Hepatic stellate cell (primary cell): ENCODE data around the gene CDC34.

ENCODE experiments used
- DNase-seq: peaks from one replicate; pipeline ENCODE4 v3.0.0; 2011; ENCODE audit warnings: low spot score

The CDC34 gene

DNA sequence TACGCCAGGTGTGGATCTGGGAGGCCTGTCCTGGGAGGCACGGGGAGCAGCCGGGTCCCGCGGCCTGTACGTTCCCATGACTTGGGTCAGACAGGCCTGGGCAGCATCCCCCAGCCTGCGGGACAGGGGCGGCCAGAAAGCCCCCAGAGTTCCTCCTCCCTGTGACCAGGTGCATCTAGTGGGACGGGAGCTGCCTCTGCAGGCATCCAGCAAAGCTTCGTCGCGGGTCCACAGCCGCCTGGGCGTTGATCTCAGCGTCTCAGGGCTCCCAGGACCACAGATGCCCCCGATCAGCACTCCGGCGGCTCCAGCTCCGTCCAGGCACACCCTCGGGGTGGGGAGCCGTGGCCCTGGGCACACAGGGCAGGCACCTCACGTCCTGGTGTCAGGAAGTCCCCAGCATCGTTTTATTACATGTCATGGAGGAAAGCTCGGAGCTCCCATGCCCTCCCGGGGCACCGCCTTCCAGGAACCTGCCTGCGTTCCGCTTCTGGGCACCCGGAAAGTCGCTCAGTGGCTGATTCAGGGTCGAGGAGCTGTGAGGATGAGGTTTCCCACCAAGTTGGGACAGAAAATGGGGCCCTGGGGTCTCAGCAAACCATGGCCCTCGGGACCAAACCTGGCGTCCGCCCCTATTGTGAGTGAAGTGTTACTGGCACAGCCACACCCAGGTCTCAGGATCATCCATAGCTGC lies 10.8 kb downstream of the CDC34 start:
- no peak for DNase-seq

DNA sequence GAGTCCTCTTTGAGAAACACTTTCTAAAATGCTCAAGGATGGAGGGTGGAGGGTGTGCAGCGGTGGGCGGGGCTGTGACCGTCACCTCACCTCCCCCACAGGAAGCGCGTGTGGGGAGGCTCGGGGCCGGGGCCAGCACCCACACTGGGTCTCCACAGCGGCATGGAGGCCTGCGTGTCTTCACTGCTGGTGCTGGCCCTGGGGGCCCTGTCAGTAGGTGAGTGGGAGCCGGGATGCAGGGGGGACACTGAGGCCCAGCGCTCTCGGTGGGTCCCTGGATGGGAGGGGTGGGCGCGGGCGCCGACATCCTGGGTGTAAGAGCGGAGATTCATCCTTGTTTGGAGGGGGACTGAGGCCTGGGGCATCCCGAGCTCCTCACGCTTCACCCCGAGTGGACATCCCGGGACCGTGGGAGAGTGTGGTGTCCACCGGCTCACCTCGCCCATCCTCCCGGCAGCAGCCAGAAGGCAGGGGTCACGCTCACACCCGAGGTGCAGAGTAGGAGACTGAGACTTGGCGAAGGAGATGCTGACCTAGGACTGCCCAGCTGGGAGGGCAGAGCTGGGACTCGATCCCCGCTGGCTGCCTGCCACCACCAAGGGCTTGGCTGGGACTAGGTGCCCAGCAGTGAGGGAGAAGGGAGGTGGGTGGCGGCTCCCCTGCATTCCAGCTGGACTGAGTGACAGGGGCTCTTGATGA lies 12.5 kb downstream of the CDC34 start, which contains the start of gene GZMM:
GZMM (plus strand) TSS at position 144 of the 699 bp plus-strand sequence; CDS start at position 163, 19 bp downstream.
- no peak for DNase-seq

DNA sequence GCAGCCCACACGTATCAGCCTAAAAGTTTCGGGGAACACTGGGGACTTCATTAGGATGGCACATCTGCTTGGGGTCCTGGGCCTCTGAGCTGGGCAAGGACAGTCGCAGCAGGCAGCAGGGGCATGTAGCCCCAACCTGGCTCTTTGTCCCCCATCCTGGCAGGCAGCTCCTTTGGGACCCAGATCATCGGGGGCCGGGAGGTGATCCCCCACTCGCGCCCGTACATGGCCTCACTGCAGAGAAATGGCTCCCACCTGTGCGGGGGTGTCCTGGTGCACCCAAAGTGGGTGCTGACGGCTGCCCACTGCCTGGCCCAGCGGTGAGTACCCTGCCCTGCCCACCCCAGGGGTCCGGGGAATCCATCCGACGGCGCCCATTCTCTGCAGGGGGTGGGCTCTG lies 15.6 kb downstream of the CDC34 start:
- no peak for DNase-seq

DNA sequence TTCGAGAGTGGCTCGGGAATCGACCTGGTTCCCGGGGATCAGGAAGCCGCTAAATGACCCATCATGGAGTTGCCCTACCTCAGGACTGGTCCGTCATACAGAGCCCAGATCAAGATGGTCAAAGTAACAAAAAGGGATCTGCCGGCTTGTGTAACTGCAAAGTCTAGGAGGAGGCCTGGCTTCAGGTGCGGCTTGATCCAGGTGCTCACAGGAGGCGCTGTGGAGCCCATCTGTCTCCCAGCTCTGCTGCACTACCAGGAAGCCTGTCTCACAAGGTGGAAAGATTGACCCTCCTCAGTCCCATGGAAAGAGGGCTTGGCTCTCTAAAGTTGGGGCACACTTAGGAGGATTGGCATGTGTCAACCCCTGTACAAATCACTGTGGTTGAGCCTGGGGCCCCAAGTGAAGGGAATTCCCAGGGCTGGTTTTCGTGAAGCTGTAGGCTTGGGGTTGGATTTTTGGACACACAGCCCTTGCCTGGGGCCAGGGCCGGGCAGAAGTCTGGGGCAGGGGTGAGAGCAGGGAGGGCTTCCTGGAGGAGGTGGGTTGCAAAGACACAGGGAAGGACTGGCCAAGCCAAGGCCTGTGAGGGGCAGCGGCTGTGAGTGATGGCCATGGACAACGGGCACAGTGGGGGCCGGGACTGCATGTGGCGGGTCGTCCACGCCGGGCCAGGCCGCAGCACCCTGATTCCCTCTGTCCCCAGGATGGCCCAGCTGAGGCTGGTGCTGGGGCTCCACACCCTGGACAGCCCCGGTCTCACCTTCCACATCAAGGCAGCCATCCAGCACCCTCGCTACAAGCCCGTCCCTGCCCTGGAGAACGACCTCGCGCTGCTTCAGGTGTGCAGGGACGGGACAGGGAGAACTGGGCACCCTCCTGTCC lies 16.5 kb downstream of the CDC34 start:
- no peak for DNase-seq

DNA sequence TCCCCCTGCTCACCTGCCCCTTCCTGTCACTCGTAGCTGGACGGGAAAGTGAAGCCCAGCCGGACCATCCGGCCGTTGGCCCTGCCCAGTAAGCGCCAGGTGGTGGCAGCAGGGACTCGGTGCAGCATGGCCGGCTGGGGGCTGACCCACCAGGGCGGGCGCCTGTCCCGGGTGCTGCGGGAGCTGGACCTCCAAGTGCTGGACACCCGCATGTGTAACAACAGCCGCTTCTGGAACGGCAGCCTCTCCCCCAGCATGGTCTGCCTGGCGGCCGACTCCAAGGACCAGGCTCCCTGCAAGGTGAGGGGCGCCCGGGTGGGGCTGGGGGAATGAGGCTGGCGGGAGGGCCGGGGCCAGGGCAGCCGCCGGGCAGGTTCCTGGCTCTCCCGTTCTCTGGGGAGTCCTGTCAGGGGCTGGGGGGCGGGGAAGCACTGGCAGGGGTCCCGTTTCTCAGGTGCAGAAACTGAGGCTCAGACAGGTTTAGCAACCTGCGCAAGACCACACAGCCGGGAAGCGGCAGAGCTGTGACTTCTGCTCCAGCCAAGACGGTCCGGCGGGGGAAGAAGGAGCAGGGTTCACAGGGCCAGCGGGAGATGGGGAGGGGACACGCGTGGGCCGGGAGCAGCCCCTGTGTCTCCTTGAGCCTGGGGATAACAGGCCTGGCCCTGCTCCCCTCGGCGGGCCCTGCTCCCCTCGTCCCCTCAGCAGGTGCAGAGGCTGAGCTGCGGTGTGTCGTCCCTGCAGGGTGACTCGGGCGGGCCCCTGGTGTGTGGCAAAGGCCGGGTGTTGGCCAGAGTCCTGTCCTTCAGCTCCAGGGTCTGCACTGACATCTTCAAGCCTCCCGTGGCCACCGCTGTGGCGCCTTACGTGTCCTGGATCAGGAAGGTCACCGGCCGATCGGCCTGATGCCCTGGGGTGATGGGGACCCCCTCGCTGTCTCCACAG lies 17.6 kb downstream of the CDC34 start:
- DNase-seq = no peak

DNA sequence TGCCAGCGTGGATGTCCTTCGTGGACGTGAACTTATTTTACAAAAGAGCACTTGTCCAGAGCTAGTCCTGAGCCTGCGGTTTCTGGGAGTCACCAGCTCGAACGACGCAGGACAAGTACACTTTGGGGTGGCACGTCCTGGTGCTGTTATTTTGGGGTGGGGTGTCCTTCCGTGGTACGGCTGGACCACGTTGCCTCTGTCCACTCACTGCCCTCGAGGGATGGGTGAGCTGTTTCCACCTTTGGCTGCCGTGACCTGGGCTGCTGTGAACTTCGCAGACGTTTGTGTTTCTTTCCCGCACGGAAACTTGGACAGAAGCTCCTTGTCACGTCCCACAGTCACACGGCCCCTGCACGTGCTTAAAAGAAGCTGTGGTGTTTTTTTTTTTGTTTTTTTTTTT lies 23.3 kb downstream of the CDC34 start:
- DNase-seq = no peak

DNA sequence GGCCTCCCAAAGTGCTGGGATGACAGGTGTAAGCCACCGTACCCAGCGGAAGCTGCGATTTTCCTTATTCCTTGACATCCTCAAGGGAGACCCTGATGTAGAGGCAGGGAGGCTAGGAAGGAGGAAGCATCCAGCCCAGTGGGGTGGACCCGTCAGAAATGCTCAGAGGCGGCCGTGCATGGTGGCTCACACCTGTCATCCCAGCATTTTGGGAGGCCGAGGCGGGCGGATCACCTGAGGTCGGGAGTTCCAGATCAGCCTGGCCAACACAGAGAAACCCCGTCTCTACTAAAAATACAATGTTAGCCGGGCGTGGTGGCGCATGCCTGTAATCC lies 23.9 kb downstream of the CDC34 start:
- DNase-seq = no peak

DNA sequence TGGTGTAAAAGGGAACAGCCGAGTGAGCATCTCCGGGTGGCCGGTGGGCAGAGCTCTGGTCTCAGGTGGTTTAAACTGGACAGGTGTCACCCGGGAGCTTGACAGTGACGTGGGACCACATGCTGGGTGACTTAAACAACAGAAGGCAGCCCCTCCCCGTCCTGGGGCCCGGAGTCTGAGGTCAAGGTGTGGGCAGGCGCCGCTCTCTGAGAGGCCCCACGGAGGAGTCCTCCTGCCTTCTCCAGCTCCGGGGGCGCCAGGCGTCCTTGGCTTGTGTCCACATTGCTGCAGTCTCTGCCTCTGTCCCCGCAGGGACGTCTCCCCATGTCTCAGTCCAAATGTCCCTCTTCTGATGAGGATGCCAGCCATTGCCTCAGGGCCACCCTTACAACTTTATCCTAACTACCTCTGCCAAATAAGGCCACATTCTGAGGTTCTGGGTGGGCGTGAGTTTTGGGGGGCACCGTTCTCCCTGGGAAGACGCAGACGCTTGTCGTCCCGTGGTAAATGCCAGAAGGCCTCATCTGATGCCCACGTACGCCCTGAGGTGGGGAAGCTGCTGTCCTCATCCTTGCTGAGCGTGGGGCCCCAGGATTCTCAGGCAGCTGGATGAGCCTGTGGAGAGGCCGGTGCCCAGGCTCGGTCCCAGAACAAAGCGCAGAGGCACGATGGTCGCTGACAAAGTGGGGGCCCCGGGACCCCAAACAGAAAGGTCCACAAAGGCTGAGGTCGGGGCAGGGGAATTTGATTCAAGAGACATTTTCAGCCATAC lies 25.2 kb downstream of the CDC34 start:
- no peak for DNase-seq

DNA sequence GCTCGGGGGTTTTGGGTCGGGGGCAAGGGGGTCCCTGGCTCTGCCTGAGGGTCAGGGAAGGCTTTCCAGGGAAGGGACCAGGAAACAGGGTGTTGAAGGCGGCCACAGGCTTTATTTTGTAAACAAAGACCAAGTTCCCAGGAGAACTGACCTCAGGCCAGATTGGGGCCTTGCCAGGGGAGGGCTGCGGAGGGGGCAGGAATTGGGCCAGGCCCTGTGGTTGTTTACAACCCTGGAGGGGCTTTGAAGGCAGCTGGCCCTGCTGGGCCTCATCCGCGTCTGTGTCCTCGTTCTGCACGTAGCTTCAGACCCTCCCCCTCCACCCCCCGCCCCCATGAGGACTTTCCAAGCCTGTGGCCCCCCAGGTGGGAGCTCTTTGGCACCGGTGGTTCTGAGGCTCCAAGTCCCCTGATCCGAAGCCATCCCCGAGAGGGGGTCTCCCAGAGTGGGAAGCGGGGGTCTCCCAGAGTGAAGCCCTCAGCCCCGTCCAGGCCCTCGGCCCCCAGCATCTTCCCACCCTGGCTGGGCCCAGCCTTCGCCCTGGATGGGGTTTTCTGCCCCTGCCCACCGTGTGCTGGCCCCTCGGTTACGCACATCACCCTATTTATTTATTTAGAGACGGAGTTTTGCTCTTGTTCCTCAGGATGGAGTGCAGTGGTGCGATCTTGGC lies 27.3 kb downstream of the CDC34 start:
- no peak for DNase-seq

DNA sequence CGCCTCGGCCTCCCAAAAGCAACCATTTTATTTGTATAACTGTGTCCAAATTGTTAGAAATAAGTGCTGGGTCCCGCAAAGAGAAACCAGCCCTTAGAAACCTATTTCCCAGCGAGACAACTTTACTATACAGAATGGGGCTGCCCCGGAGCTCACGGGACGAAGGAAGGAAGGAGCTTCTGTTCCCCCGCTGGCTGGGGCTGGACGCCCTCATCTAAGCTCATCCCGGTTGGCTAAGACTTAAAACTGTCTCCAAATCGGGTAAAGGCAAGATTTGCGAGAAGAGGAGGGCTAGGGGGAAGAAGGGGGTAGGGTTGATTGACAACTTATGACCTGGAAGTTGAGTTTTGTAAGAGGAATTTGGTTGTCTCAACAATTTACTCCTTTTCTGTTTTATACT lies 28.6 kb downstream of the CDC34 start:
- no peak for DNase-seq

DNA sequence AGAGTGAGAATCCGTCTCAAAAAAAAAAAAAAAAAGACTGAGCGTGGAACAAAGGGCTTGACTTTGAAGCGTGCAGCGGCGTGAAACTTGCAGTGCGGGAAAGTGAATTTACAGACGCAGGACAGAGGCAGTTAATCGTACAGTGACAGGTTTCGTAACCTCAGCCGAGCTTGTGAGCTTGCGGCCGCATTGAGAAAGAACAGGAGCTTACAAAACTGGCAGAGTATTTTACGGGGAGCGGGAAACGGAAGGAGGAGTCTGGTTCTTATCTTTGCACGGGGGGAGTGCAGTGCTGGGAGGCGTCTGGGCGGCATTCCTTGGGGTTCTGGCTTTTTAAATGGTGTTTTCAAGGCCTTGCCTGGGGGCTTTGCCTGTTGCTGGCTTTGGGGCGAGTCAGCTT lies 34.8 kb downstream of the CDC34 start:
- DNase-seq = peak; percentile 77

DNA sequence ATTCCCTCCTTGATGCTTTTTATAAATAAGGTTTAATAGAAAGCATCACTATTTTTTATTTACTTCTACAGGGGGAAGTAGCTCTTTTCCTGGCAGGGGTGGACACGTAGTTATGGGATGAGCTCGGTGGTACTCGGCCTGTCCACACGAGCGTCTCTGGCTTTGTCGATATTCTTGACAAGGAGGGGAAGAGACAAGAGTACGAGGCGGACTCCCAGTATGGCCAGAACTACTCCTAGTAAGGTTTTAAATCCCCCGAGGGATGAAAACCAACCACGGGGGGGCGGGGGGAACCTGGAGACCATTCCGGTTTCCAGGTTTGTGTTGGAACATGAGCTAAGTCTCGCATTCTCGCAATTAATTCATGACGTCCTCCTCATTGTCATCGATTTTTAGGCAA lies 35.3 kb downstream of the CDC34 start:
- no peak for DNase-seq

DNA sequence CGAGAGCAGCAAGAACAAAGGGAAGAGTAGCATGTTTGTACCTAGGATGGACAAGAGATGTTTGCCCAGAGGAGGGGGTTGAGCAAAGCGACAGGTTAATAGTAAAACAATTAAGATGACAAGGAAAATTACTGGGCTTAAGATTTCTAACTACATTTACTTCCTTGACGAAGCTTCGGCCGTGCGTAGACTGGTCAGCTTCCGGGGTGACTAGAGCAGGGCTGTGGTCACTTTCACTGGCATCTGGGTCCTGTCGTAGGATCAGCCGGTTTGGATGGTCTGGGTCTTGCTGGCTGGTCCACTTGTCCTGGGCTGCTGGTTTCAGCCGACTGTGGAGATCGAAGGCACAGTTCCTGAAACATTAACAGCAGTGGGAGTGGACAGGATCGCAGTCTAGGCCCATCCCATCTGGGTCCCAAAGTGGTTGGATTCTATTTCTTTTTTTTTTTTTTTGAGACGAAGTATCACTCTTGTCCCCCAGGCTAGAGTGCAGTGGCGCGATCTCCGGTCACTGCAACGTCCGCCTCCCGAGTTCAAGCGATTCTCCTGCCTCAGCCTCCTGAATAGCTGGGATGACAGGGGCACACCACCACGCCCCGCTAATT lies 35.8 kb downstream of the CDC34 start:
- DNase-seq = no peak

DNA sequence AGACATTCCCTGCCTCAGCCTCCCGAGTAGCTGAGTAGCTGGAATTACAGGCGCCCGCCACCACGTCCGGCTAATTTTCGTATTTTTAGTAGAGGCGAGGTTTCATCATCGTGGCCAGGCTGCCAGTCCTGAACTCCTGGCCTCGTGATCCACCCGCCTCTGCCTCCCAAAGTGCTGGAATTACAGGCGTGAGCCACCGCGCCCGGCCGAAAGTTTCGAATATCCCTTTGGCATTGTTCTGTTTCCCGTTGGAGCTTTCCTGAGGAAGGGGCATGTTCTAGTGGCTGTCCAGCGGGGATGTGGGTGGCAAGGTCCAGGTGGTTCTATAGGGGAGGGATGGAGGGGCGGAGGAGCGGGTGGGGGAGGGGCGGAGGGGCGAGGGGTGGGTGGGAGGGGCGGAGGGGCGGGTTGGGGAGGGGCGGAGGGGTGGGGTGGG lies 38.7 kb downstream of the CDC34 start:
- DNase-seq = no peak

DNA sequence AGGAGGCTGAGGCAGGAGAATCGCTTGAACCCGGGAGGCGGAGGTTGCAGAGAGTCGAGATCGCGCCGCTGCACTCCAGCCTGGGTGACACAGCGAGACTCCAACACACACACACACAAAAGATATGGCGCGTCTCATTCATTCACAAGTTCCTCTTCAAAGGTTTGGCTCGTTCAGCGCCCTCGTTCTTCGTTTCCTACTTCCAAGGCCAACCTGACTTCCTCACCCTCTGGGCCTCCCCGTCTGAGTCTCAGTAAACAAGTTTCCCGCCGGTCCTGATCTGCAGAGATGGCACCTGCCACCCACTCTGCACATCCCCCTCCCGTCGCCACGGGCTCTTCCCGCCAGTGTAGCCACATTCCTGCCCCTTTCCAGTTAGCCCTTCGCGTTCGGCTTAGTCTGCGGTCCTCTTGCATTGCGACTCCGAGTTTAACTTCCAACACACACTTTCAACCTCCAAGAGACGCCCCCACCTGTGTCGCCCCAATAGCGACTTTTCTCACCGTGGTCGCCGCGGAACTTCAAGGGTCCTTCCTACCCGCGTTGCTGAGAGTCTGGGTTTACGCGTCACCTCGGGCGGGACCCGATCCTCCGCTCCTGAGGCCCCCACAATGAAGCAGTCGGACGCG lies 39.5 kb downstream of the CDC34 start:
- DNase-seq = no peak

DNA sequence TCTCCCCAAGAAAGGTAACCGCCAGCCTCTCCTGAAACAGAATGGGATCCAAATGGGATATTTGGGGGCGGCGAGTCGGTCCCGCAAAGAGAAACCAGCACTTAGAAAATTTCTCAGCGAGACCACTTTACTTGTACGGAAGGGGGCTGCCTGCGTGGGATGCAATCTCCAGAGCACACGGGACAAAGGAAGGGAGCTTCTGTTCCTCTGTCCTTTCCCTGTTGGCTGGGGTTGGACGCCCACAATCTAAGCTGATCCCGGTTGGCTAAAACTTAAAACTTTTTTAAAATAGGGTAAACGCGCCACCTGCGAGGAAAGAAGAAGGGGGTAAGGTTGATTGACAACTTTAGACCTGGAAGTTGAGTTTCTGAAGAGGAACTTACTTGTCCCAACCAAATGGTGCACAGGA lies 40.0 kb downstream of the CDC34 start:
- DNase-seq = peak; percentile 39

DNA sequence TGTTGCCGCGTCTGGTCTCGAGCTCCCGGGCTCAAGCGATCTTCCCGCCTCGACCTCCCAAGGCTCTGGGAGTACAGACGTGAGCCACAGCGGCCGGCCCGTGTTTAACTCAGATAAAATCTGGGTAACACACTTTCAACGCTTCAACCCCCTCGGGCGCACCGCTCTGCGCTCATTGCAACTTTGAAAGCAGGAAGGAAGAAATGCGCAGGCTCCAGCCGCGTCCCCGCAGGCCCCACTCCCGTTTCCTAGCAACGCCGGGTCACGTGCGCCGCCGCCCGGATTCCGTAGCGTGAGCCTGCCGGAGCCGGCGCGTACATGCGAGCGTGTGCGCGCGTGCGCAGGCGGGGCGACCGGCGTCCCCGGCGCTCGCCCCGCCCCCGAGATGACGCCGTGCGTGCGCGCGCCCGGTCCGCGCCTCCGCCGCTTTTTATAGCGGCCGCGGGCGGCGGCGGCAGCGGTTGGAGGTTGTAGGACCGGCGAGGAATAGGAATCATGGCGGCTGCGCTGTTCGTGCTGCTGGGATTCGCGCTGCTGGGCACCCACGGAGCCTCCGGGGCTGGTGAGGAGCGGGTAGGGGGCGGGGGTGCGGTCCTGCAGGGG lies 40.7 kb downstream of the CDC34 start, which contains the start of gene BSG:
BSG (plus strand) TSS at position 457 of the 603 bp plus-strand sequence; CDS start at position 496, 39 bp downstream.
- peak; percentile 100 for DNase-seq

DNA sequence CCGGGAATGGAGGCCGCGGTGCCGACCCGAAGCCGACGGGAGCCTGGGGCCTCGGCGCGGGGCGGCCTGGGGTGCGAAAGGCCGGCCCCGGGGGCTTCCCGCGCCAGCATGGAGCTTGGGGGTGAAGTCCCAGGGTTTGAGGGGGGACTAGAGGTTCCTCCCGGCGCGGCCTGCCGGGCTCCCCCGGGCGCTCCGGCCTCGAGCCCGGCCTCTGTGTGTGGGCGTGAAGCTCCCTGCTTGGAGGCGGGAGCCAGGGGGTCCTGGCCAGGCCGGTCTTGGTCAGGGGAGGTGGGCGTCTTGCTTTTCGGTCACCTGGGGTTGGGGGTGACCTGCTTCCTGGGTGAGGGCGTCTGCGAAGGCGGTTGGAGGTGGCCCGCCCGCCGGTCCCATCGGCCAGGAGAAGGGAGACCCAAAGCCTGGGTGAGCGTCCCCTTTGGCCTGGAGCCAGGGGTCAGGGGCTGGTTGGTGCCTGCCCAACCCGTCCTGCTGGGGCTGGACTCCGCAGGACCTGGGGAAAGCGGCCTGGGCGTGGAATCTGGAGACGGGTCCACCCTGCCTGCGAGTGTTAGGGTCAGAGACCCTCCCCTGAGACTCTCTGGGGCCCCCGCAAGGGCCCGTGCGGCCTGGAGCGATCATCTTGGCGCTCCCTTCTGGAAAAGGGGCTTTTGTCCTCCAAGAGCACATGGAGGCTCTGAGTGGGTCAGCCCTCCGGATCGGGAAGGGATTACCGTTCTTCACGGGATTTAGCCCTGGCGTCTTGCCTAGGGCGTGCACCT lies 41.4 kb downstream of the CDC34 start:
- DNase-seq = peak; percentile 85
